Neutrophil (primary cell): ENCODE data around the gene NRXN3.

Source experiments
- H3K27ac ChIP-seq: fragments of 200-600 bp; sonication (generic); 2 replicates; pipeline ENCODE4 v1.5.1; 2016; ENCODE audit warnings: mild to moderate bottlenecking, moderate library complexity
- H3K27me3 ChIP-seq: fragments of 200-600 bp; sonication (generic); 2 replicates; pipeline ENCODE4 v1.6.0; 2016; ENCODE audit warnings: mild to moderate bottlenecking
- H3K36me3 ChIP-seq: fragments of 200-600 bp; sonication (generic); 2 replicates; pipeline ENCODE4 v1.5.1; 2017
- H3K4me1 ChIP-seq, 2 experiments: fragments of 200-600 bp in 1 of 2; sonication (generic) in 1 of 2; 1 replicate in 1 of 2; 2 replicates in 1 of 2; pipeline versions ENCODE4 v1.5.1 to v1.6.1; 2013 to 2016; ENCODE audit warnings: low read depth in 1 of 2, low read length in 1 of 2, mild to moderate bottlenecking in 1 of 2, moderate library complexity in 1 of 2; ENCODE audit not compliant: control insufficient read depth in 1 of 2, insufficient read depth in 1 of 2
- H3K4me3 ChIP-seq, 2 experiments: fragments of 200-600 bp in 1 of 2; sonication (generic) in 1 of 2; 1 replicate in 1 of 2; 2 replicates in 1 of 2; pipeline ENCODE4 v1.5.1; 2013 to 2016; ENCODE audit warnings: low read depth in 1 of 2, low read length in 1 of 2, mild to moderate bottlenecking in 1 of 2, moderate library complexity in 1 of 2
- H3K9me3 ChIP-seq: fragments of 200-600 bp; sonication (generic); 2 replicates; pipeline ENCODE4 v1.5.1; 2016
- TF ChIP-seq, protein P1 (sequence below): fragments of 200-600 bp; sonication (generic); IDR thresholded peaks from 2 replicates; pipeline ENCODE4 v1.5.1; 2016; ENCODE audit warnings: antibody characterized with exemption

The NRXN3 gene

DNA sequence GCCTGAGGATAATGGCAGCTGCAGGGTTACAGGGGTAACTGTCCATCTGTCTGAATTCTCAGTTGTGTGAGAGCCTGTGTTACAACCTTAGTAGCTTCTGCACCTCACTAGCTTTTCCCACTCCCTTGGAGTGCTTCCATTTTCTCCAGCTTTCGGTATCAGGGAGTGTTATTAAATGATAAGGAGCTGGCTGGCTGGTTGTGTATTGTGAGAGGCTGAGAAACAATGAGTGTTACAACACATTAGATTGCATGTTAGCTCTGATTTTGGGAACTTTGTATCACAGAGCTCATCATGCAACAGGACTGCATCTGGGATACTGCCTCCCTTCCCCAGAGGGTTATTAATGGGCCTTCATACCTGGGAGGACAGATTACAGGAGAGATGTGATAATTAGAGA lies 1317.5 kb downstream of the NRXN3 start:
- TF ChIP-seq, protein P1, sequence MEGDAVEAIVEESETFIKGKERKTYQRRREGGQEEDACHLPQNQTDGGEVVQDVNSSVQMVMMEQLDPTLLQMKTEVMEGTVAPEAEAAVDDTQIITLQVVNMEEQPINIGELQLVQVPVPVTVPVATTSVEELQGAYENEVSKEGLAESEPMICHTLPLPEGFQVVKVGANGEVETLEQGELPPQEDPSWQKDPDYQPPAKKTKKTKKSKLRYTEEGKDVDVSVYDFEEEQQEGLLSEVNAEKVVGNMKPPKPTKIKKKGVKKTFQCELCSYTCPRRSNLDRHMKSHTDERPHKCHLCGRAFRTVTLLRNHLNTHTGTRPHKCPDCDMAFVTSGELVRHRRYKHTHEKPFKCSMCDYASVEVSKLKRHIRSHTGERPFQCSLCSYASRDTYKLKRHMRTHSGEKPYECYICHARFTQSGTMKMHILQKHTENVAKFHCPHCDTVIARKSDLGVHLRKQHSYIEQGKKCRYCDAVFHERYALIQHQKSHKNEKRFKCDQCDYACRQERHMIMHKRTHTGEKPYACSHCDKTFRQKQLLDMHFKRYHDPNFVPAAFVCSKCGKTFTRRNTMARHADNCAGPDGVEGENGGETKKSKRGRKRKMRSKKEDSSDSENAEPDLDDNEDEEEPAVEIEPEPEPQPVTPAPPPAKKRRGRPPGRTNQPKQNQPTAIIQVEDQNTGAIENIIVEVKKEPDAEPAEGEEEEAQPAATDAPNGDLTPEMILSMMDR = no peak
- H3K9me3 ChIP-seq = no peaks in the 10 kb centered on the region
- H3K27ac ChIP-seq = no peak overlapping the region
- no peaks in the 10 kb centered on the region for H3K36me3 ChIP-seq
- H3K27me3 ChIP-seq = no peaks in the 10 kb centered on the region
- no peak overlapping the region for H3K4me3 ChIP-seq
- no peaks in the 10 kb centered on the region for H3K4me1 ChIP-seq

- Histone ChIP-seq H3K4me3 (no peak overlapping the region), H3K4me1 (no peaks in the 10 kb centered on the region), H3K9me3 (no peaks in the 10 kb centered on the region), H3K27ac (no peak overlapping the region), H3K27me3 (no peaks in the 10 kb centered on the region), H3K36me3 (no peaks in the 10 kb centered on the region)
- TF ChIP-seq, protein P1 = no peak
These were observed 1321.0 kb downstream of the NRXN3 start for GRCh38 chr14:79491161-79491560.

GRCh38 chr14:79493081-79493645 lies 1323.0 kb downstream of the NRXN3 start:
- Histone ChIP-seq H3K27me3 (no peaks in the 10 kb centered on the region), H3K4me1 (no peaks in the 10 kb centered on the region), H3K9me3 (no peaks in the 10 kb centered on the region), H3K27ac (no peak overlapping the region), H3K36me3 (no peaks in the 10 kb centered on the region), H3K4me3 (no peak overlapping the region)
- TF ChIP-seq, protein P1 = no peak

DNA sequence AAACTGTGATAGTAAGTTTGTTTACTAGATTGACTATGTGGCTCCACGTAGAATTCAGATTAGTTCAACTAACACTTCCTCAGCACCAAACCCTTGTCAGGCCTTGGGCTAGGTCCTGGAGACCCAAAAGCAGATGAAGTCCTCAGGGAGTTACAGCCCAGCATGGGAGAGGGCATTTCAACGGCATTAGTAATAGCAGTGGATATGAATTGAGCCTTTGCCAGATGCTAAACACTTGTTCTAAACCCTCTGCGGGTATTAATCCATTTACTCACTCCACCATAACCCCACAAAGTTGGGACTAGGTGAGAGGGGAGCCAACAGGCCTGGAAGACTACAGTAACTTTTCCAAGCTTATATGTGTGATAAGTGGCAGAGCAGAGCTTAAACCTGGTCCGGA lies 1326.5 kb downstream of the NRXN3 start:
- Histone ChIP-seq H3K27me3 (no peaks in the 10 kb centered on the region), H3K36me3 (no peaks in the 10 kb centered on the region), H3K9me3 (no peaks in the 10 kb centered on the region), H3K4me1 (no peaks in the 10 kb centered on the region), H3K4me3 (no peak overlapping the region), H3K27ac (no peak overlapping the region)
- TF ChIP-seq, protein P1 = no peak

DNA sequence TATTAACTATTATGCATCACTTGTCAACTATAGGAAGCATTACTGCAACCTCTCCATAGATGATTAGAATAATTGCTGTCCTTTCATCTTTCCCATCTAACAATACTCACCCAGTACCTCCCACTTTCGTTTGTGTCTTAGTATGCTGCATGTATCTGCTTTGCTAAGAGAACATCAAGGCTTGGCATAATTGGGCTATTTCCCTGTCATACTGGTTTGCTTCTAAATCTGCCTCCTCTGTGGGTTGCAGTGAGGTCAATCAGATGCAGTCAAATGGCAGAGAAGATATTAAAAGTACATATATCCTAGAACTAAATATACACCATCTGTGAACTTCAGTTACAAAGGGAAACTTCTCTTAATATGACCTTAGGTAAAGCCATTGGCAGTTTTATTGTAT lies 1330.3 kb downstream of the NRXN3 start:
- Histone ChIP-seq H3K4me3 (no peak overlapping the region), H3K36me3 (no peaks in the 10 kb centered on the region), H3K27me3 (no peaks in the 10 kb centered on the region), H3K27ac (no peak overlapping the region), H3K9me3 (no peaks in the 10 kb centered on the region), H3K4me1 (no peaks in the 10 kb centered on the region)
- TF ChIP-seq, protein P1 = no peak
